Prostate gland (tissue), 2 donors: ENCODE measurements around the gene ARHGDIA.

Experiments used
- CTCF ChIP-seq, 4 experiments: fragments of 200-600 bp in 2 of 4; fragments of 450-650 bp in 2 of 4; sonication (generic) in 2 of 4; IDR thresholded peaks; 1 replicate in 3 of 4; 2 replicates in 1 of 4; pipeline ENCODE4 v1.5.1; 2016 to 2019; ENCODE audit warnings: antibody characterized with exemption in 4 of 4, mild to moderate bottlenecking in 2 of 4, moderate library complexity in 2 of 4
- POLR2A ChIP-seq: fragments of 450-650 bp; IDR thresholded peaks from one replicate; pipeline ENCODE4 v1.6.1; 2016; ENCODE audit warnings: antibody characterized with exemption, mild to moderate bottlenecking

- TF ChIP-seq CTCF (IDR thresholded peaks at IDR 0.05) (no peak), POLR2A (peak; percentile 30)
Measured at GRCh38 chr17:81832608-81833159, 38.5 kb downstream of the ARHGDIA start.
